ENCODE data around the gene TBXT. TPM values are rescaled to one million over a fixed set of nuclear protein-coding genes. Genes with fewer than 3 reads are reported as not detected.

Gene TBXT
- total and polyA plus RNA-seq, 5 donors = not detected

DNA sequence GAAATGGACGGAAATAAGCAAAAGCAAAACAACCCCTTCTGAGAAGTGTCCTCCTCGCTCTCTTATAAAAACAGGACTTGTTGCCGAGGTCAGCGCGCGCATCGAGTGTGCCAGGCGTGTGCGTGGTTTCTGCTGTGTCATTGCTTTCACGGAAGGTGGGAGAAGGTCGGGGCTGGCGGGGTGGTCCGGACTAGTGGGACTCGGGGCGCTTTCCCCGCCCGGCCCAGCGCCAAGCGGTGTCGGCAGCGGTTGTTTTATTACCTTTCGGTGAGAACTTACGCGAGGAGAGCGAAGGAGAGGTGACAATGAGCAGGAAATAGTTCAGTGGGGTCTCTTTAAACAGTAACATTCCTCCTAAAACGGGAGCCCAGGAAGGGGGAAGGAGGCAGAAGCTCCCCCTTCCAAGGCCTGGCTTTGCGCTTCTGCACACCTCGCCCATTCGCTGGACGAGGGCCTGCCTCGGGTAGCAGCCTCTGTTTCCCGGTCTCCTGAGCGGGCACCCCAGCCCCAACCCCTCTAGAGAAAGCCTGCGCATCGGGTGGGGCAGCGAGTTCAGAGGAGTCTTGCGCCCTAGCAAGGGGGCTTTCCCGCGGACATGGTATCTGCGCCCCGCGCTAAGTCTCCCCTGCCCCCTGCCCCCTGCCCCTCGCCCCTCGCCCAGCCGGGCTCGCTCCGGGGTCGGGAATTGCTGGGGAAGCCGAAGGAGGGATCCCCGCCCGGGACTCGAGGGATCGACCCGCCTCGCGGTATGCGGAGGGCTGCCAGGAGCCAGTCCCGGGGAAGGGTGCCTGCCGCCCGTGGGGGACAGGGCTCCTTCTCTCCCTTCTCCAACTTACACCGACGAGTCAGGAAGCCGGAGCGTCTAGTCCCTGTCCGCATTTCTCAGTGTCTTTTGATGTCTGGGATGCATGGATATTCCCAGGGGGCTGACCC lies 1.2 kb upstream of the TBXT start:
- 1% methylated on average over 65 of the region's 65 CpGs for WGBS
- Histone ChIP-seq H3K4me3 (ENCODE audit: low read length) (peak overlapping the region; percentile 0), H3K4me1 (ENCODE audit: control insufficient read depth, insufficient read depth, low read length) (peaks cover 2% of the 10 kb centered on the region)

DNA sequence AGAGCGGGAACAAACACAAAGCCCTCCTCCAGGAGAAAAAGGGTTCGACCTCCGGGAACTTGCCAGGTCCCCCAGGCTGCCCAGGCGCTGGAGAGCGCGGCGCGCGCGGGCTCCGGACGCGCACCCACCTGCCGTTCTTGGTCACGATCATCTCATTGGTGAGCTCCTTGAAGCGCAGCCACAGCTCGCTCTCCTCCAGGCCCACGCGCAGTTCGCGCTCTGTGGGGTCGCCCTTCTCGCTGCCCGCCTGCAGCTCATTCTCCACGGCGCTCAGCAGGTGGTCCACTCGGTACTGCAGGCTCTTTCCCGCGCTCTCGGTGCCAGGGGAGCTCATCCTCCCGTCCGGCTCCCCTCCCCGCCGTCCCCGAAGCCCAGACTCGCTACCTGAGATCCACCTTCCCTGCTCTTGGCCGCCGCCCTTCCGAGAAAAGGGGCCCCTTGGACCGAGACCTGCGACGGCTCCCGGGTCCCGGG lies 356 bp downstream of the TBXT start:
- intact Hi-C loops (cut with DNase I) = loop anchor here in 1 of 4 donors (10.0 kb wide), 1 partner anchor 238 kb away; no protein-coding TSS in a partner anchor
- no peak overlapping the region for H3K4me3 ChIP-seq (ENCODE audit: low read length)
- no peak for ATAC-seq

More for the DNA sequence above, 1.2 kb upstream of the TBXT start:
- ATAC-seq (no peak), DNase-seq (no peak)
- Histone ChIP-seq H3K9me3 (ENCODE audit: control insufficient read depth, low read length) (no peaks in the 10 kb centered on the region), H3K27me3 (ENCODE audit: control insufficient read depth, insufficient read depth) (no peaks in the 10 kb centered on the region), H3K27ac (ENCODE audit: low read length) (no peak overlapping the region)
- intact Hi-C loops (cut with DNase I) = loop anchor here in 1 of 4 donors (10.0 kb wide), 1 partner anchor 236 kb away; no protein-coding TSS in a partner anchor

DNA sequence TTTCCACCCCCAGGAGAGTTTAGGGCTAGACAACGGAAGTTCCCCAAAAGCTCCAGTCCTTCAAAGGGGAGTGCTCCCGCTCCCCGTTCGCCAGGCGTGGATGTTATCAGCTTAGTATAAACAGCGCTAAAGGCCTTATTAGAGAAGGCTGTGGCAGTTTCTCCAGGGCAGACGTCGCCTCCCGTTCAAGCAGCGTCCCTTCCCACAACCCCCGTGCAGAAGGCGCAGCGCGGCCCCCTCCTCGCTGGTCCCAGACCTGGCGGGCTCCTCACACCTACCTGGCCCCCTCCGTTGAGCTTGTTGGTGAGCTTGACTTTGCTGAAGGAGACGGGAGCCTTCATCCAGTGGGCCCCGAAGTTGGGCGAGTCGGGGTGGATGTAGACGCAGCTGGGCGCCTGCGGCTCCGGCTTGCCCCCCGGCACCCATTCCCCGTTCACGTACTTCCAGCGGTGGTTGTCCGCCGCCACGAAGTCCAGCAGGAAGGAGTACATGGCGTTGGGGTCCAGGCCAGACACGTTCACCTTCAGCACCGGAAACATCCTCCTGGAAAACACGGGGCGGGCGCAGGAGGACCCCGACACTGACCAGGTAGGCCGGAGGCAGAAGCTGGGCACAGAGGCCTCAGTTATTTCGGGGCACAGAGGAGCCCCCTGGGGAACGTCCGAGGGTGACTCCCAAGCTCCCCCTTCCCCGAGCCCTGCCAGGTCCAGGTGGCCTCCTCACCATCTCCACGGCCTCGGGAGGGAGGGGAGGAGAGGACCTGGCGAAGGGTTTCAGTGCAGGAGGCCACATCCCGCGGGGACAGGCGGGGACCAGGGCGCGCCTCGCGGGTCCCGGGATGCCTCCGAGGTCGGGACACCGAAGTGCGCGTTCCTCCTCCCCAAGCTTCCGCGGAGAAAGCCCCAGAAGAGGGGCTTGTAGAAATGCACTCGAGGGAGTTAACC lies 1.1 kb downstream of the TBXT start:
- H3K4me3 ChIP-seq (ENCODE audit: low read length) = no peak overlapping the region
- intact Hi-C loops (cut with DNase I) = loop anchor here in 1 of 4 donors (10.0 kb wide), 1 partner anchor 238 kb away; no protein-coding TSS in a partner anchor
- WGBS = 2% methylated on average over 63 of the region's 63 CpGs
- no peak overlapping the region for H3K27ac ChIP-seq (ENCODE audit: low read length)
- ATAC-seq = no peak
- no peak for DNase-seq
- no peaks in the 10 kb centered on the region for H3K27me3 ChIP-seq (ENCODE audit: control insufficient read depth, insufficient read depth)
- H3K9me3 ChIP-seq (ENCODE audit: control insufficient read depth, low read length) = no peaks in the 10 kb centered on the region
- peaks cover 2% of the 10 kb centered on the region for H3K4me1 ChIP-seq (ENCODE audit: control insufficient read depth, insufficient read depth, low read length)

More for the DNA sequence above, 356 bp downstream of the TBXT start:
- Histone ChIP-seq H3K27me3 (ENCODE audit: control insufficient read depth, insufficient read depth) (no peaks in the 10 kb centered on the region), H3K27ac (ENCODE audit: low read length) (no peak overlapping the region), H3K9me3 (ENCODE audit: control insufficient read depth, low read length) (no peaks in the 10 kb centered on the region), H3K4me1 (ENCODE audit: control insufficient read depth, insufficient read depth, low read length) (peaks cover 2% of the 10 kb centered on the region)
- 2% methylated on average over 44 of the region's 44 CpGs for WGBS
- DNase-seq = no peak

GRCh38 chr6:166165558-166166313 lies 1.9 kb downstream of the TBXT start:
- DNase-seq (no peak), ATAC-seq (no peak)
- no peak overlapping the region for H3K4me3 ChIP-seq (ENCODE audit: low read length)
- no peaks in the 10 kb centered on the region for H3K9me3 ChIP-seq (ENCODE audit: control insufficient read depth, low read length)
- H3K27ac ChIP-seq (ENCODE audit: low read length) = no peak overlapping the region
- intact Hi-C loops (cut with DNase I) = loop anchor here in 1 of 4 donors (10.0 kb wide), 1 partner anchor 239 kb away; no protein-coding TSS in a partner anchor
- 5% methylated on average over 23 of the region's 23 CpGs for WGBS
- H3K27me3 ChIP-seq (ENCODE audit: control insufficient read depth, insufficient read depth) = no peaks in the 10 kb centered on the region
- H3K4me1 ChIP-seq (ENCODE audit: control insufficient read depth, insufficient read depth, low read length) = peaks cover 2% of the 10 kb centered on the region

GRCh38 chr6:166162599-166163342 lies 4.9 kb downstream of the TBXT start:
- peaks cover 6% of the 10 kb centered on the region for H3K27me3 ChIP-seq (ENCODE audit: control insufficient read depth, insufficient read depth)

DNA sequence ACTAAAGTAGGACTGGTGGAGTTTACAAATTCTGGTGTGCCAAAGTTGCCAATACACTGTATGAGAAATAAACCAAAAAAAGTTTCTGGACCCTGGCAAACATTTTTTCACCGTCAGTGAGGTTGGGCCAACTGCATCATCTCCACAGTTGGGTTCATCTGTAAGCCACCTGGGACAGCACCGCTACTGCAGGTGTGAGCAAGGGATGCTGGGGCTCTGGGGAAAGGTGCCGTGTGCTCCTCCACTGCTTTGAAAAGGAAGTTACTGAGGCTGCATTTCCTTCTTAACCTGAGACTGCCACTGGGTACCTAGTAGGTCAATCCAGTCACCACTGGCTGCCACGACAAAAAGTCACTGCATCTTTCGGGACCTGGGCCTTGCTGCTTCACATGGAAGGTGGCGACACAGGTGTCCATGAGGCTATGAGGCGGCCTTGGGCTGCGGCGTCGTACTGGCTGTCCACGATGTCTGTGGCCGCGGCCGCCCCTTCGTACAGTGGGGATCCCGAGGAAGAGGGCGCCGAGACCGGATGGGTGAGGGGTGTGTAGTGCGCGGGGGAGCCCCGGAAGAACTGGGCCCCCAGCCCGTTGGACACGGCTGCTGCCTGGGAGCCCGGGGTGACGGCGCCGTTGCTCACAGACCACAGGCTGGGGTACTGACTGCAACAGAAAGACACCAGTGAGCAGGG lies 9.6 kb downstream of the TBXT start:
- no peaks in the 10 kb centered on the region for H3K4me1 ChIP-seq (ENCODE audit: control insufficient read depth, insufficient read depth, low read length)
- ATAC-seq = peak in 1 of 2 donors; percentile 13
- H3K27ac ChIP-seq (ENCODE audit: low read length) = no peak overlapping the region
- WGBS = 86% methylated on average over 28 of the region's 28 CpGs
- intact Hi-C loops (cut with DNase I) = no loop called here
- no peak overlapping the region for H3K4me3 ChIP-seq (ENCODE audit: low read length)
- H3K27me3 ChIP-seq (ENCODE audit: control insufficient read depth, insufficient read depth) = peaks cover 6% of the 10 kb centered on the region
- H3K9me3 ChIP-seq (ENCODE audit: control insufficient read depth, low read length) = no peaks in the 10 kb centered on the region
- peak in 1 of 3 donors; percentile 48 for DNase-seq

More at GRCh38 chr6:166162599-166163342, 4.9 kb downstream of the TBXT start:
- WGBS = 26% methylated on average over 1 of the region's 1 CpG
- H3K4me3 ChIP-seq (ENCODE audit: low read length) = no peak overlapping the region
- no peaks in the 10 kb centered on the region for H3K4me1 ChIP-seq (ENCODE audit: control insufficient read depth, insufficient read depth, low read length)
- H3K9me3 ChIP-seq (ENCODE audit: control insufficient read depth, low read length) = no peaks in the 10 kb centered on the region
- ATAC-seq (no peak), DNase-seq (no peak)
- no peak overlapping the region for H3K27ac ChIP-seq (ENCODE audit: low read length)
- intact Hi-C loops (cut with DNase I) = loop anchor here in 1 of 4 donors (10.0 kb wide), 1 partner anchor 242 kb away; no protein-coding TSS in a partner anchor

DNA sequence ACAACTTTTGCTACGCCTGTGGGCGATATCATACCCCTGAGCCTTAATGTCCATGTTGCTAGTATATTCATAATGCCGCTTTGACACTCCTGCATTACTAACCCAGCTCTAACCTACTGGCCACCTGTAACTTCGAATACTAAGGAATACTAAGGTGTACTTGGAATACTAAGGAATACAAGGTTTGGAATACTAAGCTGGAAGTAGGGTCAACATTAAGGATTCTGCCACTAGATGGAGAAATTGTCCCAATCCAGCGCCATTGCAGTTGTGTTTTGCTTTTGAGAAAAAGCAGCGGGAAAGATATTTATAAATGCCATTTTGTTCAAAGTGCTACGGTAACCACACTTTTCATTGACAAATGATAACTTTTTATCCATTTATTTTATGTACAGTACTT lies 10.7 kb downstream of the TBXT start:
- Histone ChIP-seq H3K4me1 (ENCODE audit: control insufficient read depth, insufficient read depth, low read length) (no peaks in the 10 kb centered on the region), H3K27me3 (ENCODE audit: control insufficient read depth, insufficient read depth) (peaks cover 6% of the 10 kb centered on the region), H3K27ac (ENCODE audit: low read length) (no peak overlapping the region), H3K4me3 (ENCODE audit: low read length) (no peak overlapping the region), H3K9me3 (ENCODE audit: control insufficient read depth, low read length) (no peaks in the 10 kb centered on the region)
- DNase-seq (no peak), ATAC-seq (no peak)
- WGBS = 47% methylated on average over 7 of the region's 7 CpGs
- intact Hi-C loops (cut with DNase I) = no loop called here

GRCh38 chr6:166153966-166154365 lies 13.7 kb downstream of the TBXT start:
- DNase-seq (no peak), ATAC-seq (no peak)
- no peaks in the 10 kb centered on the region for H3K27me3 ChIP-seq (ENCODE audit: control insufficient read depth, insufficient read depth)
- H3K4me3 ChIP-seq (ENCODE audit: low read length) = no peak overlapping the region
- whole genome bisulfite sequencing = 72% methylated on average over 5 of the region's 5 CpGs
- intact Hi-C loops (cut with DNase I) = no loop called here
- peaks cover 7% of the 10 kb centered on the region for H3K9me3 ChIP-seq (ENCODE audit: control insufficient read depth, low read length)
- H3K27ac ChIP-seq (ENCODE audit: low read length) = no peak overlapping the region
- H3K4me1 ChIP-seq (ENCODE audit: control insufficient read depth, insufficient read depth, low read length) = no peaks in the 10 kb centered on the region

DNA sequence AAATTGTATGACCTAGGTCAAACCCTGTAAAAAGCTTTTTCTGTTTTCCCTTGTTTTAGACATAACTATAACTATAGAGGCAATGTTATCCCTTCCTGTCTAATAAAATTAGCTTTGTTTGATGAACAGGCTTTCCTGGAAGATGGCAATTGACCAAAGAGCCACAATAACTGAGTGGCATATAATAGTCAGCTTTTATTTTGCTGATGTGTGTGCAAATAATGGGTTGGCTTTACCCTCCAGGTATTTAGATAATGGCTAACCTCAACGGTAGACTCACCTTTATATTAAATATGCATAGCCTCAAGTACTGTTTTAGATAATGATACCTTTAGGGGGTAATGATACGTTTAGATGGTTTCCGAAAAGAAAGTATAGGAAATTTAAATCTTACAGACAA lies 15.0 kb downstream of the TBXT start:
- intact Hi-C loops (cut with DNase I) = no loop called here
- no peak for ATAC-seq
- WGBS = 87% methylated on average over 3 of the region's 3 CpGs

More for the DNA sequence above, 15.0 kb downstream of the TBXT start:
- DNase-seq = no peak
- H3K9me3 ChIP-seq (ENCODE audit: control insufficient read depth, low read length) = peaks cover 10% of the 10 kb centered on the region
- no peak overlapping the region for H3K4me3 ChIP-seq (ENCODE audit: low read length)
- no peaks in the 10 kb centered on the region for H3K4me1 ChIP-seq (ENCODE audit: control insufficient read depth, insufficient read depth, low read length)
- no peak overlapping the region for H3K27ac ChIP-seq (ENCODE audit: low read length)
- no peaks in the 10 kb centered on the region for H3K27me3 ChIP-seq (ENCODE audit: control insufficient read depth, insufficient read depth)

All from right cardiac atrium (tissue), 5 donors.